H1 (cell line): ENCODE data around the gene CKAP5. TPM values are rescaled to one million over a fixed set of nuclear protein-coding genes. Genes with fewer than 3 reads are reported as not detected.

ENCODE experiments used
- CTCF ChIA-PET: fragments of 300-600 bp; sonication (Branson Sonifier 250); formaldehyde crosslinking; loops from one replicate; lab custom pipeline; 2021; ENCODE audit not compliant: partially characterized antibody; lab: Charles Lee
- POLR2A ChIA-PET: fragments of 300-600 bp; sonication (Branson Sonifier 250); formaldehyde crosslinking; loops from one replicate; lab custom pipeline; 2021; ENCODE audit warnings: inconsistent platforms; ENCODE audit not compliant: partially characterized antibody; lab: Charles Lee
- DNase-seq, 2 experiments: peaks; one replicate each; pipeline versions ENCODE4 v3.0.0 to v3.0.0-alpha.2; 2010 to 2022; ENCODE audit warnings: low spot score in 2 of 2, low read depth in 1 of 2, mixed read lengths in 1 of 2
- FAIRE-seq: peaks from 2 replicates; lab custom pipeline; 2011; peaks lifted over from hg19 to GRCh38; lab: Jason Lieb, UNC
- H2AFZ ChIP-seq: 2 replicates; pipeline ENCODE4 v1.8.1; 2012; ENCODE audit warnings: low read length, inconsistent platforms
- H2AK5ac ChIP-seq: 2 replicates; pipeline ENCODE4 v1.6.1; 2013; ENCODE audit warnings: low read depth, low read length
- H2BK120ac ChIP-seq: replicated peaks from 2 replicates; pipeline ENCODE3; 2013; ENCODE audit warnings: low read depth, low read length, inconsistent platforms
- H2BK12ac ChIP-seq: 2 replicates; pipeline ENCODE4 v1.6.1; 2013; ENCODE audit warnings: low read depth, low read length
- H2BK15ac ChIP-seq: 2 replicates; pipeline ENCODE4 v1.6.1; 2013; ENCODE audit warnings: low read length
- H2BK20ac ChIP-seq: 2 replicates; pipeline ENCODE4 v1.6.1; 2013; ENCODE audit warnings: low read length
- H2BK5ac ChIP-seq: 2 replicates; pipeline ENCODE4 v1.6.1; 2013; ENCODE audit warnings: low read depth, low read length
- H3K14ac ChIP-seq: 2 replicates; pipeline ENCODE4 v1.6.1; 2013; ENCODE audit warnings: inconsistent platforms; ENCODE audit not compliant: insufficient read length
- H3K18ac ChIP-seq: 2 replicates; pipeline ENCODE4 v1.6.1; 2013; ENCODE audit warnings: low read length; ENCODE audit errors: extremely low read depth
- H3K23ac ChIP-seq: 2 replicates; pipeline ENCODE4 v1.6.1; 2013; ENCODE audit warnings: inconsistent platforms; ENCODE audit not compliant: insufficient read length
- H3K23me2 ChIP-seq: 2 replicates; pipeline ENCODE4 v1.6.1; 2013; ENCODE audit warnings: low read depth, low read length
- H3K27ac ChIP-seq: 2 replicates; pipeline ENCODE4 v1.6.1; 2011; ENCODE audit warnings: low read depth, low read length, inconsistent platforms
- H3K27me3 ChIP-seq, 4 experiments: replicated peaks in 1 of 4; 1 replicate in 1 of 4; 2 replicates in 3 of 4; pipeline versions ENCODE4 v1.6.1 to v1.8.1; 2011 to 2013; ENCODE audit warnings: low read length in 3 of 4, mild to moderate bottlenecking in 3 of 4, inconsistent platforms in 2 of 4, mixed read lengths in 2 of 4, moderate library complexity in 1 of 4; ENCODE audit not compliant: control insufficient read depth in 3 of 4, insufficient read depth in 3 of 4; ENCODE audit errors: extremely low read depth in 1 of 4
- H3K36me3 ChIP-seq, 4 experiments: 2 replicates each; pipeline versions ENCODE4 v1.6.1 to v1.8.1; 2011 to 2013; ENCODE audit warnings: mild to moderate bottlenecking in 4 of 4, low read length in 3 of 4, moderate library complexity in 2 of 4, control low read depth in 1 of 4, inconsistent platforms in 1 of 4; ENCODE audit not compliant: insufficient read depth in 4 of 4, control insufficient read depth in 2 of 4
- H3K4ac ChIP-seq: replicated peaks from 2 replicates; pipeline ENCODE3; 2013; ENCODE audit warnings: low read length, low read depth, mixed read lengths, inconsistent platforms; ENCODE audit not compliant: insufficient read length
- H3K4me1 ChIP-seq, 4 experiments: replicated peaks in 1 of 4; 1 replicate in 1 of 4; 2 replicates in 3 of 4; pipeline versions ENCODE4 v1.6.1 to v1.8.1; 2011 to 2013; ENCODE audit warnings: low read length in 3 of 4, inconsistent platforms in 2 of 4, mixed read lengths in 1 of 4; ENCODE audit not compliant: insufficient read depth in 4 of 4, control insufficient read depth in 3 of 4
- H3K4me2 ChIP-seq, 2 experiments: 2 replicates each; pipeline versions ENCODE4 v1.6.1 to v1.8.1; 2011 to 2013; ENCODE audit warnings: low read depth in 2 of 2, low read length in 2 of 2, control low read depth in 1 of 2, inconsistent platforms in 1 of 2, mild to moderate bottlenecking in 1 of 2; ENCODE audit not compliant: insufficient read depth in 1 of 2
- H3K4me3 ChIP-seq, 4 experiments: fragments of 200-600, 300-600 bp in 1 of 4; sonication (generic), shearing (Covaris generic), sonication (Bioruptor Twin) in 1 of 4; 2 replicates each; pipeline versions ENCODE4 v1.5.1 to v1.8.1; 2011 to 2016; ENCODE audit warnings: low read length in 4 of 4, low read depth in 3 of 4, control low read depth in 2 of 4, inconsistent platforms in 2 of 4, mild to moderate bottlenecking in 2 of 4, mixed read lengths in 1 of 4, moderate library complexity in 1 of 4; ENCODE audit not compliant: insufficient read depth in 2 of 4; ENCODE audit errors: extremely low read depth in 1 of 4
- H3K56ac ChIP-seq: replicated peaks from 2 replicates; pipeline ENCODE3; 2013; ENCODE audit warnings: low read depth, mild to moderate bottlenecking, mixed read lengths, low read length, inconsistent platforms; ENCODE audit not compliant: insufficient read length
- H3K79me1 ChIP-seq: 2 replicates; pipeline ENCODE4 v1.6.1; 2013; ENCODE audit warnings: low read depth, low read length, control low read depth
- H3K79me2 ChIP-seq, 2 experiments: 2 replicates each; pipeline versions ENCODE4 v1.6.1 to v1.8.1; 2012 to 2013; ENCODE audit warnings: low read length in 2 of 2, mild to moderate bottlenecking in 2 of 2, inconsistent platforms in 1 of 2; ENCODE audit not compliant: insufficient read depth in 2 of 2, control insufficient read depth in 1 of 2
- H3K9ac ChIP-seq, 4 experiments: replicated peaks in 1 of 4; 1 replicate in 1 of 4; 2 replicates in 3 of 4; pipeline versions ENCODE4 v1.6.1 to v1.8.1; 2011 to 2013; ENCODE audit warnings: low read depth in 3 of 4, low read length in 3 of 4, control low read depth in 2 of 4, mild to moderate bottlenecking in 2 of 4, moderate library complexity in 2 of 4, inconsistent platforms in 1 of 4; ENCODE audit errors: extremely low read depth in 1 of 4
- H3K9me3 ChIP-seq, 2 experiments: 2 replicates each; pipeline versions ENCODE4 v1.6.1 to v1.8.1; 2012 to 2013; ENCODE audit warnings: mild to moderate bottlenecking in 2 of 2, moderate library complexity in 2 of 2, control low read depth in 1 of 2, inconsistent platforms in 1 of 2, low read depth in 1 of 2, low read length in 1 of 2, mixed read lengths in 1 of 2; ENCODE audit not compliant: insufficient read depth in 2 of 2
- H4K20me1 ChIP-seq, 2 experiments: replicated peaks in 1 of 2; 2 replicates each; pipeline versions ENCODE3 to v1.8.1; 2011 to 2013; ENCODE audit warnings: inconsistent platforms in 2 of 2, low read length in 2 of 2, mild to moderate bottlenecking in 1 of 2; ENCODE audit not compliant: insufficient read depth in 2 of 2, control insufficient read depth in 1 of 2
- H4K5ac ChIP-seq: 2 replicates; pipeline ENCODE4 v1.6.1; 2013; ENCODE audit warnings: low read length, low read depth, mixed read lengths, inconsistent platforms; ENCODE audit not compliant: insufficient read length
- H4K8ac ChIP-seq: 2 replicates; pipeline ENCODE4 v1.8.0; 2013; ENCODE audit warnings: mild to moderate bottlenecking, moderate library complexity, low read length, inconsistent platforms; ENCODE audit not compliant: insufficient read depth; ENCODE audit errors: extremely low read depth
- H4K91ac ChIP-seq: replicated peaks from 2 replicates; pipeline ENCODE3; 2013; ENCODE audit warnings: low read length, mixed read lengths, inconsistent platforms; ENCODE audit not compliant: insufficient read length
- RBBP5 ChIP-seq: IDR thresholded peaks from 2 replicates; pipeline ENCODE4 v1.7.1; 2012; ENCODE audit warnings: low read depth, mild to moderate bottlenecking, inconsistent platforms, low read length, moderate library complexity, borderline replicate concordance
- SRF ChIP-seq: IDR thresholded peaks from 2 replicates; pipeline ENCODE4 v1.6.1; 2011; ENCODE audit warnings: mild to moderate bottlenecking, low read depth, low read length, moderate library complexity
- SUZ12 ChIP-seq: fragments of 200-600 bp; sonication (generic); IDR thresholded peaks from 2 replicates; pipeline ENCODE4 v1.6.1; 2012; ENCODE audit warnings: mild to moderate bottlenecking, inconsistent platforms, low read length, moderate library complexity, mixed read lengths
- TBP ChIP-seq: IDR thresholded peaks from 2 replicates; pipeline ENCODE4 v1.6.1; 2011; ENCODE audit warnings: low read depth, low read length, improper control_type of control experiment
- WGBS, 2 experiments: shearing (Covaris generic) in 1 of 2; methylation state at CpG; one replicate each; pipeline versions ENCODE4 v1.1.6 to v1.1.7; 2013 to 2015; ENCODE audit warnings: low lambda C conversion rate in 2 of 2, mixed read lengths in 2 of 2, inconsistent platforms in 1 of 2, low coverage in 1 of 2, missing lambda C conversion rate in 1 of 2; ENCODE audit not compliant: insufficient replicate concordance in 2 of 2, insufficient coverage in 1 of 2, insufficient read length in 1 of 2; ENCODE audit errors: extremely low coverage in 1 of 2, missing lambda C conversion rate in 1 of 2; 5-methylcytosine and 5-hydroxymethylcytosine counted together
- polyA plus RNA-seq, 7 experiments: library from polyadenylated mRNA; depleted of rRNA in 3 of 7; stranded (reverse) in 5 of 7; unstranded in 2 of 7; fragments of >200 nt in 5 of 7; fragments of 200-250 nt in 2 of 7; gene quantifications; 1 replicate in 5 of 7; 2 replicates in 1 of 7; 4 replicates in 1 of 7; pipeline versions ENCODE4 v1.2.1 to v1.2.3, GENCODE V29; 2011 to 2013; ENCODE audit warnings: missing spikeins in 2 of 7, mixed read lengths in 2 of 7
- total RNA-seq: library from RNA; stranded (reverse); fragmentation: NEBNext Ultra II Directional; extraction: Animal tissue kit (Norgen Biotek cat#: 25700); gene quantifications from 2 replicates; pipeline ENCODE4 v1.2.1, GENCODE V29; 2021

CKAP5 gene
- total and polyA plus RNA-seq, 2 of the 8 experiments (the other 6 are each of a cell fraction or from before 2014, with no cell fraction given), result 64.8 to 185 TPM

DNA sequence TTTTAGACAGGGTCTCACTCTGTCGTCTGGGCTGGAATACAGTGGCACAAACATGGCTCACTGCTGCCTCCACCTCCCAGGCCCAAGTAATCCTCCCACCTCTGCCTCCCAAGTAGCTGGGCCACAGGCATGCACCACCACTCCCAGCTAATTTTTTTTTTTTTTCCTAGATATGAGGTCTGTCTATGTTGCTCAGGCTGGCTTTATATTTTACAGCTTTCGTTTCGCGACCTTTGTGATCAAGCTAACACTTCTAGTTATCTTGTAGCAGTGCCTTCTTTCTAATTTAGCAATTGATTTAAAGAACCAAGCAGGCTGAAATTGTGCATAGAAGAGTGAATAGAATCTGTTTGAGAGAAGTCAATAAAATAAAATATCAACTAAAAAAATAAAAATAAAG, 11.3 kb downstream of the CKAP5 start:
- Histone ChIP-seq H4K5ac (no peak overlapping the region), H2AK5ac (no peak overlapping the region), H3K9ac (no peak overlapping the region), H2BK12ac (no peak overlapping the region), H3K23me2 (no peaks in the 10 kb centered on the region), H3K27ac (no peak overlapping the region), H2BK20ac (no peak overlapping the region), H4K8ac (no peak overlapping the region), H4K91ac (no peak overlapping the region), H3K36me3 (no peaks in the 10 kb centered on the region), H4K20me1 (peaks cover 12 to 13% of the 10 kb centered on the region in 2 experiments), H2BK15ac (no peak overlapping the region), H2BK5ac (no peak overlapping the region), H3K56ac (no peak overlapping the region), H3K79me2 (peaks cover 22 to 96% of the 10 kb centered on the region in 2 experiments), H3K23ac (no peak overlapping the region), H3K79me1 (peaks cover 8% of the 10 kb centered on the region), H3K9me3 (no peaks in the 10 kb centered on the region), H3K14ac (no peak overlapping the region), H3K27me3 (no peaks in the 10 kb centered on the region), H3K18ac (no peak overlapping the region), H3K4me2 (no peak overlapping the region; a peak in 1 of 4 replicates), H3K4ac (no peak overlapping the region), H2AFZ (no peak overlapping the region), H3K4me3 (no peak overlapping the region), H2BK120ac (no peak overlapping the region), H3K4me1 (peaks cover 0 to 8% (median 4%) of the 10 kb centered on the region in 4 experiments; a peak in 4 of 7 replicates)
- ChIA-PET CTCF (interaction anchor here (1.1 to 1.6 kb wide), 2 partner anchors 23 to 319 kb away, joined by 3 to 4 read pairs; no protein-coding TSS in a partner anchor), POLR2A (interaction anchor here (1.2 to 1.5 kb wide), 2 partner anchors 10 to 78 kb away, joined by 3 read pairs; no protein-coding TSS in a partner anchor)
- no peak for TF ChIP-seq SRF
- no peak for TF ChIP-seq RBBP5
- TF ChIP-seq SUZ12, result no peak
- TF ChIP-seq TBP, result no peak
- WGBS, 2 experiments, result 95% methylated on average over 4 of the region's 4 CpGs; no CpG with 5 or more reads in 1 of the 2 experiments
- FAIRE-seq, result no peak
- DNase-seq, result no peak
